T-helper 2 cell treated with Interferon-gamma antibody and Interleukin-4, amounts not matched to agents 5 μg/mL and 100 μg/mL, for 36 hours (primary cell): ENCODE measurements around the gene HERC2.
"Not testable (repeated sequence)": the region's sequence is repeated elsewhere in the genome, so short reads cannot be mapped to it uniquely, and the experiment has no call there.

Experiments
- DNase-seq: peaks from one replicate; pipeline ENCODE4 v3.0.0; 2021; ENCODE audit warnings: low spot score
- H3K27ac Mint-ChIP-seq: one replicate; pipeline ENCODE4 v1.8.0; 2021; ENCODE audit warnings: mild to moderate bottlenecking, mixed read lengths
- H3K27me3 Mint-ChIP-seq: one replicate; pipeline ENCODE4 v1.8.0; 2021; ENCODE audit warnings: low read depth, mixed read lengths
- H3K36me3 Mint-ChIP-seq: one replicate; pipeline ENCODE4 v1.8.0; 2021; ENCODE audit warnings: low read depth, mixed read lengths
- H3K4me1 Mint-ChIP-seq: one replicate; pipeline ENCODE4 v1.8.0; 2021; ENCODE audit warnings: low read depth, mixed read lengths
- H3K4me3 Mint-ChIP-seq: one replicate; pipeline ENCODE4 v1.8.0; 2022; ENCODE audit warnings: mild to moderate bottlenecking, moderate library complexity, mixed read lengths
- H3K9me3 Mint-ChIP-seq: one replicate; pipeline ENCODE4 v1.8.0; 2021; ENCODE audit warnings: mixed read lengths

HERC2 gene, protein sequence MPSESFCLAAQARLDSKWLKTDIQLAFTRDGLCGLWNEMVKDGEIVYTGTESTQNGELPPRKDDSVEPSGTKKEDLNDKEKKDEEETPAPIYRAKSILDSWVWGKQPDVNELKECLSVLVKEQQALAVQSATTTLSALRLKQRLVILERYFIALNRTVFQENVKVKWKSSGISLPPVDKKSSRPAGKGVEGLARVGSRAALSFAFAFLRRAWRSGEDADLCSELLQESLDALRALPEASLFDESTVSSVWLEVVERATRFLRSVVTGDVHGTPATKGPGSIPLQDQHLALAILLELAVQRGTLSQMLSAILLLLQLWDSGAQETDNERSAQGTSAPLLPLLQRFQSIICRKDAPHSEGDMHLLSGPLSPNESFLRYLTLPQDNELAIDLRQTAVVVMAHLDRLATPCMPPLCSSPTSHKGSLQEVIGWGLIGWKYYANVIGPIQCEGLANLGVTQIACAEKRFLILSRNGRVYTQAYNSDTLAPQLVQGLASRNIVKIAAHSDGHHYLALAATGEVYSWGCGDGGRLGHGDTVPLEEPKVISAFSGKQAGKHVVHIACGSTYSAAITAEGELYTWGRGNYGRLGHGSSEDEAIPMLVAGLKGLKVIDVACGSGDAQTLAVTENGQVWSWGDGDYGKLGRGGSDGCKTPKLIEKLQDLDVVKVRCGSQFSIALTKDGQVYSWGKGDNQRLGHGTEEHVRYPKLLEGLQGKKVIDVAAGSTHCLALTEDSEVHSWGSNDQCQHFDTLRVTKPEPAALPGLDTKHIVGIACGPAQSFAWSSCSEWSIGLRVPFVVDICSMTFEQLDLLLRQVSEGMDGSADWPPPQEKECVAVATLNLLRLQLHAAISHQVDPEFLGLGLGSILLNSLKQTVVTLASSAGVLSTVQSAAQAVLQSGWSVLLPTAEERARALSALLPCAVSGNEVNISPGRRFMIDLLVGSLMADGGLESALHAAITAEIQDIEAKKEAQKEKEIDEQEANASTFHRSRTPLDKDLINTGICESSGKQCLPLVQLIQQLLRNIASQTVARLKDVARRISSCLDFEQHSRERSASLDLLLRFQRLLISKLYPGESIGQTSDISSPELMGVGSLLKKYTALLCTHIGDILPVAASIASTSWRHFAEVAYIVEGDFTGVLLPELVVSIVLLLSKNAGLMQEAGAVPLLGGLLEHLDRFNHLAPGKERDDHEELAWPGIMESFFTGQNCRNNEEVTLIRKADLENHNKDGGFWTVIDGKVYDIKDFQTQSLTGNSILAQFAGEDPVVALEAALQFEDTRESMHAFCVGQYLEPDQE (N-terminal part only)

GRCh38 chr15:28322129-28322588 lies at the start of gene HERC2:
Gene HERC2 (minus strand): TSS chr15:28322179. CDS start chr15:28321433, 746 bp downstream.
- not testable (repeated sequence) for H3K27me3 Mint-ChIP-seq, H3K9me3 Mint-ChIP-seq, DNase-seq, H3K36me3 Mint-ChIP-seq, H3K4me1 Mint-ChIP-seq
- H3K4me3 Mint-ChIP-seq = peak within 1 kb of the TSS; percentile 97
- H3K27ac Mint-ChIP-seq = peak within 1 kb of the TSS; percentile 98

DNA sequence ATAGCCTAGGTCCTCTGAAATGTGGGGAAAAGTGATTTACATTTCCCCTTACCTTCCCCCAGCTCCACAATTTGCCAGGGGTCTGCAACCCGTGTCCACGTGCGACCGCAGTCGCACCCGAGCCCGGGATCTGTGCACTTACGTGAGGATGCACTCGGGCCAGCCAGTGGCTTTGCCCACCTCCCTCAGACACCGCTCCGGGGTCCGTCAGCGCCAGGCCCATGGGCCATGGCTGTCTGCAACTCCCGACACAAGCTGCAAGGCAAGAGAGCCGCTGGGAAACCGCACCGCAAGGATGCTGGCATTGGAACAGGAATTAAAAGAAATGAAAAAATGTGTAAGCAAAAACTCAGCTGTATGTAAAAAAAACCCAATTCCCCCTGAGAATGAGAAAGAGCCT lies 43.5 kb upstream of the HERC2 start:
- not testable (repeated sequence) for H3K4me1 Mint-ChIP-seq

GRCh38 chr15:28357984-28358383 lies 36.0 kb upstream of the HERC2 start, which contains the start of gene GOLGA6L24:
Gene GOLGA6L24 (minus strand): TSS chr15:28358084. CDS start chr15:28358023, 61 bp downstream.
- not testable (repeated sequence) for H3K4me3 Mint-ChIP-seq, H3K27ac Mint-ChIP-seq, H3K27me3 Mint-ChIP-seq, H3K9me3 Mint-ChIP-seq, DNase-seq, H3K36me3 Mint-ChIP-seq, H3K4me1 Mint-ChIP-seq

More for the DNA sequence above, 43.5 kb upstream of the HERC2 start:
- DNase-seq, H3K27me3 Mint-ChIP-seq, H3K4me3 Mint-ChIP-seq, H3K36me3 Mint-ChIP-seq, H3K27ac Mint-ChIP-seq, H3K9me3 Mint-ChIP-seq: not testable (repeated sequence)

- not testable (repeated sequence) for H3K9me3 Mint-ChIP-seq, H3K27me3 Mint-ChIP-seq, H3K36me3 Mint-ChIP-seq, H3K4me1 Mint-ChIP-seq
- H3K27ac Mint-ChIP-seq = peak overlapping the region; percentile 98
- H3K4me3 Mint-ChIP-seq = peak overlapping the region; percentile 97
- DNase-seq = peak; percentile 18
Observed at GRCh38 chr15:28321358-28322078, 461 bp downstream of the HERC2 start.

DNA sequence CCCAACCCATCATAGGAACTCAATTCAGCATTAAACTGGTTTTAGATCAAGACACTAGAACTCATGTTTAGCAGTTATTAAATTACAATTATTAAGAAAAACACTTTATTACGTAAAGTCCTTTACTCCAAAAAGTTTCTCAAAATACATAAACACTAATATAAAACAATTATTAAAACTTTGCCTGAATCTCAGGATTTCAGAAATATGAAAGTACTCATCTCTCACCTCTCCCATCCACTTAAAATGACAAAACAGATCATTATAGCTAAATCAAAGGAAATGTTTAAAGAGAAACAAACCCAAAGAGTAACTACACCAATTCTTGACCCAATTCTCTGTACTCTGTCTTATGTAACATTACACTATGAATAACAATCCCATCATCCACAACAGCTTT lies 2.3 kb downstream of the HERC2 start:
- H3K4me3 Mint-ChIP-seq, H3K9me3 Mint-ChIP-seq, H3K4me1 Mint-ChIP-seq: not testable (repeated sequence)

GRCh38 chr15:28318828-28319227 lies 3.2 kb downstream of the HERC2 start:
- not testable (repeated sequence) for H3K4me3 Mint-ChIP-seq, H3K9me3 Mint-ChIP-seq, H3K4me1 Mint-ChIP-seq, H3K36me3 Mint-ChIP-seq, H3K27ac Mint-ChIP-seq, H3K27me3 Mint-ChIP-seq, DNase-seq

More for the DNA sequence above, 2.3 kb downstream of the HERC2 start:
- DNase-seq, H3K27me3 Mint-ChIP-seq, H3K36me3 Mint-ChIP-seq, H3K27ac Mint-ChIP-seq: not testable (repeated sequence)

GRCh38 chr15:28318122-28318521 lies 3.9 kb downstream of the HERC2 start:
- H3K4me3 Mint-ChIP-seq, H3K9me3 Mint-ChIP-seq, H3K27me3 Mint-ChIP-seq, H3K27ac Mint-ChIP-seq, DNase-seq, H3K4me1 Mint-ChIP-seq: not testable (repeated sequence)
- H3K36me3 Mint-ChIP-seq = peaks cover 13% of the 10 kb centered on the region

DNA sequence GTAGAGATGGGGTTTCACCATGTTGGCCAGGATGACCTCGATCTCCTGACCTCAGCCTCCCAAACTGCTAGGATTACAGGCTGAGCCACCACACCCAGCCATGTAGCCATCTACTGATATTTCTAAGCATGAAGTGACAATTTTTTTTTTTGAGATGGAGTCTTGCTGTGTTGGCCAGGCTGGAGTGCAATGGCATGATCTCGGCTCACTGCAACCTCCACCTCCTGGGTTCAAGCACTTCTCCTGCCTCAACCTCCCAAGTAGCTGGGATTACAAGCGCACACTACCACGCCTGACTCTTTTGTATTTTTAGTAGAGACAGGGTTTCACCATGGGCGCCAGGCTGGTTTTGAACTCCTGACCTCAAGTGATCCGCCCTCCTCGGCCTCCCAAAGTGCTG lies 5.0 kb downstream of the HERC2 start:
- H3K36me3 Mint-ChIP-seq = peaks cover 13% of the 10 kb centered on the region
- not testable (repeated sequence) for H3K27ac Mint-ChIP-seq, DNase-seq, H3K9me3 Mint-ChIP-seq, H3K27me3 Mint-ChIP-seq, H3K4me3 Mint-ChIP-seq, H3K4me1 Mint-ChIP-seq

DNA sequence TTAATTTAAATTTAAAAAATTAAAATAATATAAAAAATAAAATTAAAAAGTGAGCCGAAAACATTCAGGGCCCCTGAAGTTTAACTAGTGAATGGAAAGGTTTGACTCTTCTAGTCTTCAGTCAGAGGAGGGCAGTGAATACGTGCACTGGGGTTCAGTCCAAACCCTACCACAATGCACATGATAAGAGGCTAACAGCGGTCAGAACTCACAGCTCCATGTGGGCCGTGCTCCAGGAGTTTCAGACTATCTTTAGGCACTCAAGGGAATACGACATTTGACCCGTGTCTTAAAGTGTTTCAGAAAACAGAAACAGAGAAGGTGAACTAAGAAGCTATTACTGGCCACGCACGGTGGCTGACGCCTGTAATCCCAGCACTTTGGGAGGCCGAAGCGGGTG lies 11.5 kb downstream of the HERC2 start:
- peaks cover 29% of the 10 kb centered on the region for H3K36me3 Mint-ChIP-seq
- H3K4me1 Mint-ChIP-seq, H3K27ac Mint-ChIP-seq, H3K27me3 Mint-ChIP-seq, DNase-seq, H3K4me3 Mint-ChIP-seq: not testable (repeated sequence)
- H3K9me3 Mint-ChIP-seq = peaks cover 26% of the 10 kb centered on the region

GRCh38 chr15:28308718-28309117 lies 13.3 kb downstream of the HERC2 start:
- H3K27ac Mint-ChIP-seq, H3K27me3 Mint-ChIP-seq, DNase-seq, H3K4me1 Mint-ChIP-seq, H3K4me3 Mint-ChIP-seq: not testable (repeated sequence)
- H3K36me3 Mint-ChIP-seq = peaks cover 25% of the 10 kb centered on the region
- H3K9me3 Mint-ChIP-seq = peaks cover 23% of the 10 kb centered on the region

DNA sequence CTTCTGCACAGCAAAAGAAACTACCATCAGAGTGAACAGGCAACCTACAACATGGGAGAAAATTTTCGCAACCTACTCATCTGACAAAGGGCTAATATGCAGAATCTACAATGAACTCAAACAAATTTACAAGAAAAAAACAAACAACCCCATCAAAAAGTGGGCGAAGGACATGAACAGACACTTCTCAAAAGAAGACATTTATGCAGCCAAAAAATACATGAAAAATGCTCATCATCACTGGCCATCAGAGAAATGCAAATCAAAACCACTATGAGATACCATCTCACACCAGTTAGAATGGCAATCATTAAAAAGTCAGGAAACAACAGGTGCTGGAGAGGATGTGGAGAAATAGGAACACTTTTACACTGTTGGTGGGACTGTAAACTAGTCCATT lies 16.3 kb downstream of the HERC2 start:
- not testable (repeated sequence) for H3K4me1 Mint-ChIP-seq, H3K4me3 Mint-ChIP-seq, DNase-seq, H3K27ac Mint-ChIP-seq, H3K27me3 Mint-ChIP-seq
- H3K36me3 Mint-ChIP-seq = peaks cover 20% of the 10 kb centered on the region
- peaks cover 26% of the 10 kb centered on the region for H3K9me3 Mint-ChIP-seq

DNA sequence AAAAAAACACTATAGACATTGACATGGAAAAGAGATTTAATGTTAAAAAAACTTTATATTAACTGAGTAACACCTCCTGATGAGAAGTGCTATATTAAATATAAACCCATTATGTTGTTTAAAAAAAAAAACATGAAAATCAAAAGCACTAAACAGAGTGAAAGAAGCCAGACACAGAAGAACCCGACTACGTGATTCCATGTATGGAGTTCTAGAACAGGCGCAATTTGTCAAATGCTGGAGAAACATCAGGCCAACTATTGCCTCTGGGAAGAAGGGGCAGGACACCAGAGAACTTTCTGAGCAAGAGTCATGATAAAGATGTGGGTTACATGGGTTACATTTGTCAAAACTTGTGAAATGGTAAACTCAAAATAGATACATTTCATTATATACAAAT lies 24.5 kb downstream of the HERC2 start:
- H3K36me3 Mint-ChIP-seq, H3K27ac Mint-ChIP-seq, H3K4me3 Mint-ChIP-seq, H3K27me3 Mint-ChIP-seq, DNase-seq, H3K4me1 Mint-ChIP-seq, H3K9me3 Mint-ChIP-seq: not testable (repeated sequence)

GRCh38 chr15:28296814-28297213 lies 25.2 kb downstream of the HERC2 start:
- not testable (repeated sequence) for H3K27ac Mint-ChIP-seq, H3K4me3 Mint-ChIP-seq, H3K36me3 Mint-ChIP-seq, DNase-seq, H3K9me3 Mint-ChIP-seq, H3K27me3 Mint-ChIP-seq, H3K4me1 Mint-ChIP-seq
